ENCODE results near the gene MYO6. TPM values are rescaled to one million over a fixed set of nuclear protein-coding genes. Genes with fewer than 3 reads are reported as not detected.

The MYO6 gene
- total RNA-seq, 1 experiment from 2014 or later: 46.9 TPM

DNA sequence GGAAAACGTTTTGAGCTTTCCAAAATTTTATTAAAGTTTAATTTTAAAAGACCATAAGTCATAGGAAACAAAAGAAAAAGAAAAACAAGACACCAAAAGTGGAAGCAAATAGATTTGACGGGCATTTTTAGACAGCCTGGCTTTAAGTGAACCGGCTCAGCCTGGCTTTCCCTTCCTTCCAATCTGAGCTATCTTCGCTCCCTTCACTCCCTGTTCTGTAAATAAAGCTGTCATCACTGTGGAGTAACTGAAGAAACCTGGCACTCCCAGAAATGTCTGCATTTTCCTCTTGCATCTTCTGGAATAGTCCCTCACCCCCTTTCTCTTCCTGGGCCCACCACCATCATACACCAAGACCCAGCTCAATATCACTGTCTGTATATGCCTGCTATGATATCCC, 191.5 kb downstream of the MYO6 start:
- Histone ChIP-seq H3K4me1 (ENCODE audit: insufficient read depth, low read length) (peaks cover 2% of the 10 kb centered on the region; the same call in 1 of the 2 replicates), H2BK15ac (ENCODE audit: low read depth, low read length) (no peak overlapping the region), H3K27me3 (ENCODE audit: insufficient read depth, low read length) (peaks cover 5% of the 10 kb centered on the region; the same call in 1 of the 2 replicates), H4K5ac (ENCODE audit: insufficient read length, low read depth, low read length) (no peak overlapping the region), H3K14ac (ENCODE audit: insufficient read depth, low read length) (no peak overlapping the region), H2BK20ac (ENCODE audit: low read depth, low read length, poor library complexity, severe bottlenecking) (no peak overlapping the region), H3K79me2 (ENCODE audit: insufficient read depth, low read length) (no peaks in the 10 kb centered on the region), H2BK12ac (ENCODE audit: insufficient read length, low read depth, low read length) (no peak overlapping the region), H3K18ac (ENCODE audit: insufficient read length, low read depth, low read length) (no peak overlapping the region), H2BK5ac (ENCODE audit: insufficient read length, low read length) (no peak overlapping the region), H2AFZ (ENCODE audit: low read length) (no peak overlapping the region), H4K20me1 (ENCODE audit: control insufficient read depth, insufficient read depth, insufficient read length) (no peaks in the 10 kb centered on the region), H3K27ac (ENCODE audit: insufficient read length, low read depth, low read length) (no peak overlapping the region), H3K23ac (ENCODE audit: insufficient read length, low read depth, low read length) (no peak overlapping the region), H3K9ac (ENCODE audit: extremely low read depth, insufficient read length, low read length) (no peak overlapping the region), H3T11ph (ENCODE audit: low read length) (no peak overlapping the region), H3K23me2 (ENCODE audit: insufficient read length, low read depth, low read length, poor library complexity, severe bottlenecking) (no peaks in the 10 kb centered on the region), H2AK5ac (ENCODE audit: insufficient read length, low read length) (no peak overlapping the region), H3K4me2 (ENCODE audit: insufficient read depth, insufficient read length, low read length) (no peak overlapping the region), H3K56ac (ENCODE audit: insufficient read length, low read depth, low read length) (no peak overlapping the region), H3K79me1 (ENCODE audit: insufficient read depth, low read depth, low read length, poor library complexity, severe bottlenecking) (no peaks in the 10 kb centered on the region), H4K8ac (replicated peaks; ENCODE audit: insufficient read length, low read depth, low read length) (no peak overlapping the region), H4K91ac (ENCODE audit: insufficient read length, low read depth, low read length) (no peak overlapping the region), H3K4ac (ENCODE audit: low read depth, low read length) (no peak overlapping the region), H3K9me3 (ENCODE audit: control insufficient read depth, low read depth, low read length) (no peaks in the 10 kb centered on the region), H2BK120ac (ENCODE audit: low read depth, low read length, poor library complexity, severe bottlenecking) (no peak overlapping the region)
- H3K36me3 Mint-ChIP-seq (ENCODE audit: insufficient read depth in 1 of 3, low read depth in 3 of 3): no peaks in the 10 kb centered on the region
- TF ChIP-seq, protein P1, sequence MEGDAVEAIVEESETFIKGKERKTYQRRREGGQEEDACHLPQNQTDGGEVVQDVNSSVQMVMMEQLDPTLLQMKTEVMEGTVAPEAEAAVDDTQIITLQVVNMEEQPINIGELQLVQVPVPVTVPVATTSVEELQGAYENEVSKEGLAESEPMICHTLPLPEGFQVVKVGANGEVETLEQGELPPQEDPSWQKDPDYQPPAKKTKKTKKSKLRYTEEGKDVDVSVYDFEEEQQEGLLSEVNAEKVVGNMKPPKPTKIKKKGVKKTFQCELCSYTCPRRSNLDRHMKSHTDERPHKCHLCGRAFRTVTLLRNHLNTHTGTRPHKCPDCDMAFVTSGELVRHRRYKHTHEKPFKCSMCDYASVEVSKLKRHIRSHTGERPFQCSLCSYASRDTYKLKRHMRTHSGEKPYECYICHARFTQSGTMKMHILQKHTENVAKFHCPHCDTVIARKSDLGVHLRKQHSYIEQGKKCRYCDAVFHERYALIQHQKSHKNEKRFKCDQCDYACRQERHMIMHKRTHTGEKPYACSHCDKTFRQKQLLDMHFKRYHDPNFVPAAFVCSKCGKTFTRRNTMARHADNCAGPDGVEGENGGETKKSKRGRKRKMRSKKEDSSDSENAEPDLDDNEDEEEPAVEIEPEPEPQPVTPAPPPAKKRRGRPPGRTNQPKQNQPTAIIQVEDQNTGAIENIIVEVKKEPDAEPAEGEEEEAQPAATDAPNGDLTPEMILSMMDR (conservative IDR thresholded peaks at IDR 0.05): no peak
- DNase-seq: no peak
- H3K27ac Mint-ChIP-seq: no peak overlapping the region
- H3K4me3 Mint-ChIP-seq: no peak overlapping the region
- no CpG with 5 or more reads among the region's 4 CpGs for WGBS (ENCODE audit: extremely low coverage, insufficient read length, low lambda C conversion rate)
- peaks cover 0 to 6% of the 10 kb centered on the region in 2 experiments; a peak in 1 of 5 replicates for H3K9me3 Mint-ChIP-seq
- peaks cover 9 to 11% of the 10 kb centered on the region in 2 experiments; a peak in 3 of 4 replicates for H3K4me1 Mint-ChIP-seq
- H3K27me3 Mint-ChIP-seq (ENCODE audit: low read depth): peaks cover 60% of the 10 kb centered on the region

Measured in H9 (cell line).